GM19468 (cell line): ENCODE measurements around the gene DLG2.

ENCODE experiments used
- ATAC-seq: cut with Tn5 transposase; IDR thresholded peaks from one replicate; pipeline ENCODE4 v1.9.1; 2021; ENCODE audit warnings: mild to moderate bottlenecking, moderate library complexity, moderate number of reproducible peaks; ENCODE audit not compliant: unreplicated experiment; ENCODE audit errors: extremely low read depth

DLG2 gene

GRCh38 chr11:83533166-83533565 lies 2094.0 kb downstream of the DLG2 start:
- no peak for ATAC-seq

DNA sequence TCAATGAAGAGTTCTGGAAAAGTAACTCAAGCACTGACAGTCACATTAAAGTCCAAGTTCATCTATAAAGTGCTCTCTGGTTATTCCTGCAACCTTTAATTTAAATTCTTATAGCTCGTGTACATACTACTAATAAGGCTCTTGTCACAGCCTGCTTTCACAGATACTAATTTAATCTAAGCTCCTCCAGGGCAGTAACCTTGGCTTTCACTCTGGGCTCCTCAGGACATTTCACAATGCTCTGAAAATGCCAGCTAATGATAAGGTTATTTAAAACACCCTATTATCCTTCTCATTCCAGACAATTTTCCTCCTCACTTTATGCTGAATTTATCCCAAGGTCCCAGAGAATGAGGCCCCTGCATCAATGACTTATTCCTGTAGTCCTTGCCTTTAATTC lies 2098.3 kb downstream of the DLG2 start:
- no peak for ATAC-seq

GRCh38 chr11:83528225-83528624 lies 2098.9 kb downstream of the DLG2 start:
- no peak for ATAC-seq

GRCh38 chr11:83523676-83524075 lies 2103.5 kb downstream of the DLG2 start:
- ATAC-seq: no peak

DNA sequence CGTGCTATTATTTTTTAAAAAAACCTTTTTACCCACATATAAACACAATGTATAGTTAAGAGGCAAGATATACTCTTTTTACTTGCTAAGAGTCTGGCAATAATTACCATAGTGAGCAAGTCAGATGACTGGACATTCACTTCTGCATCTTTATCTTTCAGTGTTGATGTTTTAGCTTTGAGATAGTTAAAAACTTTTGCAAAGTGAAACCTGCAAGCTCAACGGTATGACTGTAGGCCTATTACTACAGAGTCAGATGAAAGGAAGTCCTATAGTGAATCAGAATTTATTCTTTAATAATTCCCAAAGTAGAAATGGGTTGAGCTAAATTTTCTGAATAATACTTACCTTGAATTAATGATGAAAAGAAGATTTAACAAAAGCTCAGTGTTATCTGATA lies 2104.2 kb downstream of the DLG2 start:
- ATAC-seq: no peak

DNA sequence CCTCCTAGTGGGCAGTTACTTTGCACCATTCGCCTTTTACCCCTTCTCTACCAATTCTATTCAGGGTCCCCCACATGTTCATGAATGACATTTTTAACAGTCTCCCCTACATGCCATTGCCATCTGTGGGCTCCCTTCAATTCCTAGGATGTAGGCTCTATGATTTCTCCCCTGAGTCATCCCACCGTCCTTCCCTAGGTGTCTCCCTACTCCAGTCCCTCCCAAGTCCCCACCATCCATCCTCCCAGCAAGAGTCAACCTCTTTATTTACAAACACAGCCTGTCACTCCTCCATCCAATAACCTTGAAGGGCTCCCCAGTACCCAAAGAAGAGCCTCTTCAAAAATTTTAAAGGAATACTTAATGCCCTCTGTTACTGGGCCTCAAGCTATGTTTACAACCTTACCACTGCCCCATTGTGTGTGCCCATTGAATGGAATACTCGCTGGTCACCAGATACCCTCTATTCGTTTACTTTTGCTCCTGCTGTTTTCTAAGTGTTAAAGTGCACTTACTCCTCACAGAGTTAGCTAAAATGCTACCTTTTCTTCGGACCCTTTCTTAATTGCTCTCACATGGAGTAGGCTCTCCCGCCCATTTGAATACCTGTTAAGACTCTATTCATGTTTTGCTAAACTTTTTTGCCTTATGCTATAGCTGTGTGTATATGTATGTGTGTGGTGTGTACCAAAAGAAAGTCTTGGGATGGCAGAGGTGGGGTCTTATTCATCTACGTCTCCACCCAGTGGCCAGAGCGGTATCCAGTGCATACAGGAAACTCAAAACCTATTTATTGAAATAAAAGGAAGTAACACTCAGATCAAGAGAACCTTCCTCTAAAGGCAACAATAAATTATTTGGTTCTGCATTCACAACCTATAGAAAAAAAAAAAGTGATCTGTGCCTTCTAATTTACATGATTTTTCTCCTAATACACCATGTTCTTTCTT lies 2105.2 kb downstream of the DLG2 start:
- ATAC-seq: no peak

DNA sequence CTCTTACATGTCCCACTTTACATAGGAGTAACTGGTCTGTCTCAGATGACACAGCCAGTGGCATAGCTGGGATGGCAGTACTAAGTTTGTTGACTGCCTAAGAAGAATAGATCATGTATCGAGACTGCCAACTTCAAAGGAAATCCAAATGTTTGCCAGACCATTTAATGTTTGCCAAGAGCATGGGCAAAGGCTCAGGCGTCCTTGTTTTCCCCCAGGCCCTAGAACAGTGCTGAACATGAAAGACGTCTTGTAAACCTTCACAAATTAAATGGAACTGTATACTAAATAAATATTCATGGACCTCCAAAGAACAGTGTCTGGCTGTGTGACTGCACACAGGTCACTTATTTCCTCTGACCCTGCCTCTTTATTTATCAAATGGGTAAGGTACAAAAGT lies 2106.3 kb downstream of the DLG2 start:
- no peak for ATAC-seq

DNA sequence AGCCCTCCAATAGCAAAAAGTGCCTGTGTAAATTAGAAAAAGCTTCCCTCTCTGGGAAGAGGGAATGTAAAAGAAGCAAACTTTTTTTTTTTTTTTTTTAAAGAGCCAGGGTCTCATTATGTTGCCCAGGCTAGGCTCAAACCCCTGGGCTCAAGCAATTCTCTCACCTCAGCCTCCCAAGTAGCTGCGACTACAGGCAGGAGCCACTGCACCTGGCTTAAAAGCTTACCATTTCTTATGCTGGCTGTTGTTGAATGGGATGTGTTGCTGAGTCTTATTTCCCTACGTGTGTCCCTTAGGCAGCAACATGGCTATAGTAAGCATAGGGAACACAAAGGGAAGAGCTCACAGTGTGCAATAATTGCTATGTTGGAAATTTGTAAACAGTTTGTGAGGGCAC lies 2115.5 kb downstream of the DLG2 start:
- no peak for ATAC-seq

DNA sequence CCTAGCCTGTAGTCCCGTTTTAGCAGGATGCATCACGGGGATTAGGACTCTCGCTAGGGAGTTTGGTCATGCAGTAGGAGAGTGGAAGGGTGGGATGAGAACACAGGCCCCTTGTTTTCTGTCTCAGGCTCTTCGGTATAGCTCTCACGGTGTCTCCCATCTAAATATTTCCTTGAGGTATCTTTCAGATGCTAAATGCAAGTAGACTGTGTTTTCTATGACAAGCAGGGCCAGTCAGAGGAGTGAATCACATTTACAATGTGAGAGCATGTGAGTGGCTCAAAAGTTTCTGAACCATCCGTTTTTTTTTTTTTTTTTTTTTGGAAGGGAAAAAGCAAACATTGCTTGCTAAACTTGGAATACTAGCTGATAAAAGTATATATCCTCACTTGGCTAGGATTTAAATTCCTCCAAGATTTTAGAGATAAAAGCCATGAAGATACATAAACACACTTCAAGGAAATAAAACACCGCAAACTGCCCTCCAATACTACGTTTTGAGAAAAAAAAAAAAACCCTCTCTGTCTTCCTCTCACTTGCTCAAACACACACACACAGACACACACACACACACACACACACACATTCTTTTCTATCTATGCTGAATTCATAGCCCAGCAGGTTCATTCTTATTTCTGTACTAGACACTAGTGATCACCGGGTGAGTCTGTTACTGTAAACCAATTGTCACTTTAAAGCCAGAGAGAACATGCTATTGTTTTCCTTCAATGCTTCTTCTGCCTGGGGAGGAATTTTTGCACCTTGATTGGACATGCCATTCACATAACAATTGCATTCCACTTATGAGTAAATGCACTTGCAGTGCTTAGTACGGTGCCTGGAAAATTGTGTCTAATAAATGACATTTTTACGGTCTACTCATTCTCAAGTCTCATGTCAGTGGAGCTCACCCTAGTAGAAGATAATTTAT lies 2116.3 kb downstream of the DLG2 start:
- ATAC-seq: no peak

GRCh38 chr11:83508804-83509203 lies 2118.3 kb downstream of the DLG2 start:
- no peak for ATAC-seq

DNA sequence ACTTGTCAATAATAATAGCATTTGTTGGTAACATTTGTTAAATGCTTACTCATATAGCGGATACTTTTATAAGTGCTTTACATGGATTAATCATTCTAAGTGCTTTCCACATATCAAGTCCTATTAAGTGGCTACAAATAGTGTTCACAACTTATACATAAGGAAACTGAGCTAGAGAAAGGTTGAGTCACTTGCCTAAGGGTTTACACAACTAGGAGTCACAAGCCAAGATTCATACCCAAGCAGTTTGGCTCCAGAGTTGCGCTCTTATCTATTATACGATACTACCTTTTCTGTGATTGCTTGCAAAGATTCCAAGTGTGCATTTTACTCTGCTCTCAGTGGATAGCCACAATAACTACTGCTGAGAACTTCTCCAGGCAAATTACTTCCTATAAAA lies 2125.1 kb downstream of the DLG2 start:
- ATAC-seq: no peak

DNA sequence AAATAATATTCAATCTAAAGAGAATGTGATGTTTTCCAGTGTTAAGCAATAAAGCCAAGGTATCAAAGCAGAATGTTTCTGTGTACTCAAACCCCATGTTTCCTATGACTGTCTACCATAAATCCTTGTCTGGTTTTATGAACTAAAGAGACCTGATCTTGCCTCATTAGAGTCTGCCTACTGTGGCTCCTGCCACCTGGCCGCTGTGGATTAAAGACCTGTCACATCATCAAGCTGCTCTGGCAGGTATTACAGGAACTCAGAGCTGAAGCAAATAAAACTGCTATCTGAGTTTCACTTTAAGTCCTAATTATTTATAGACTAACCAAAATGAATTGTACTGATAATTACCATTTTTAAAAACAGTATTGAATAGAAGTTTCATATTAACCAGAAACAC lies 2133.2 kb downstream of the DLG2 start:
- ATAC-seq: no peak

DNA sequence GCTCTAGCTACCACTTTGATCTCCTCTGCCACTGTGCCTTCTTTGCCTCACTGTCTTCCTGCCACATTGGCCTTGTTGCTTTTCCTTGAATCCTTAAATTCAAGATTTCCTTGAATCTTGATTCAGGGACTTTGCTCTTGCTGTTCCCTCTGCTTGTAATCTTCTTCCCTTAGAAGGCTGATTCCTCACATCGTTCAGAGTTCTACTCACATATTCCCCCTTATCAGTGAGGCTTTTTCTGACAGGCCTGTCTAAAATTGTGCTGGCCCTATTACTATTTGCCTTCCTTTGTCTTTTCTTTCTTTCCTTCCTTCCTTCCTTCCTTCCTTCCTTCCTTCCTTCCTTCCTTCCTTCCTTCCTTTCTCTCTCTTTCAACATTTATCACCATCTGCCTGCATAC lies 2134.1 kb downstream of the DLG2 start:
- no peak for ATAC-seq

GRCh38 chr11:83483808-83484207 lies 2143.3 kb downstream of the DLG2 start:
- ATAC-seq: no peak

DNA sequence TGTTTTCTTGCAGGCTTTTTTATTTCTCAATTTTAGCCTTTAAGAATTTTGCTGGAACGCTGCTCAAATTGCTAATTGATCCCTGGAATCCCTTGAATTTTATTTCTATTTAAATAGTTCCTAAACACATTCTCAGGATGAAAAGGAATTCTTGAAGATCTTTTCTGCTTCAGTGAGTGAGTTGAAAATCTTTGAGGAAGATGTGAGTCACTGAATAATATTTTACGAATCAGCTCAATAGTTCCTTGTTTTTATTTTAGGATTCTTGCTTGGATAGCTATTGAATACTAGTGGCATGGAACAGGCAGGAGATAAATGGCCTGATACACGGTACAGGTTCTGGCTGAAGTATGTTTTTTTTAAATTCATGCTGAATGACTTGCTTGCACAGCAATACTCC lies 2146.3 kb downstream of the DLG2 start:
- ATAC-seq: no peak

- ATAC-seq: no peak
These were observed 2146.9 kb downstream of the DLG2 start for GRCh38 chr11:83480251-83480650.

- no peak for ATAC-seq
These were observed 2149.4 kb downstream of the DLG2 start for GRCh38 chr11:83477772-83478171.

- no peak for ATAC-seq
These were observed 2151.4 kb downstream of the DLG2 start for GRCh38 chr11:83475760-83476159.

- ATAC-seq: no peak
These were observed 2153.4 kb downstream of the DLG2 start for GRCh38 chr11:83473743-83474142.

GRCh38 chr11:83472806-83473205 lies 2154.3 kb downstream of the DLG2 start:
- ATAC-seq: no peak
